Right forelimb (tissue), 1 donor: ENCODE measurements around the gene CEBPB.

Experiments used
- DNase-seq: peaks from one replicate; pipeline ENCODE4 v3.0.0-alpha.2; 2018

Gene CEBPB

GRCh38 chr20:50214226-50215024 lies 23.8 kb downstream of the CEBPB start:
- no peak for DNase-seq

GRCh38 chr20:50215101-50215690 lies 24.6 kb downstream of the CEBPB start:
- no peak for DNase-seq

DNA sequence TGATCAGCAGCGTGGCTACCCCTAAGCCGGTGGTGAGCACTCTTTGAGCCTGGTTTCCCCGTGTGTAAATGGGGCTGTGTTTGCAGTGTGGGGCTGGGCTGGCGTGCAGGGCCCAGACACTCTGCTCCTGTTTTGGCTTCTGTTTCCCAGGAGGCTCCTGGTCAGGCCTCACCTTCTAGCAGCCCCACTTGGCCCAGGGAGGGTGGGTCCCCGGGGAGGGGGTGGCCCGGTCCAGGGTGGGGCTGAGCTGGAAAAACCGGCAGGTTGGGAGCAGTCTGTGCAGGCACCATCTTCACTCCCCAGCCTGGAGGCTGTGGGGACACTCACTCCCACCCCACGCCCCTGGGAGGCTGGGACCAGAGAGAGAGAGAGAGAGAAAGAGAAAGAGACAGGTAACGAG lies 25.3 kb downstream of the CEBPB start:
- no peak for DNase-seq

DNA sequence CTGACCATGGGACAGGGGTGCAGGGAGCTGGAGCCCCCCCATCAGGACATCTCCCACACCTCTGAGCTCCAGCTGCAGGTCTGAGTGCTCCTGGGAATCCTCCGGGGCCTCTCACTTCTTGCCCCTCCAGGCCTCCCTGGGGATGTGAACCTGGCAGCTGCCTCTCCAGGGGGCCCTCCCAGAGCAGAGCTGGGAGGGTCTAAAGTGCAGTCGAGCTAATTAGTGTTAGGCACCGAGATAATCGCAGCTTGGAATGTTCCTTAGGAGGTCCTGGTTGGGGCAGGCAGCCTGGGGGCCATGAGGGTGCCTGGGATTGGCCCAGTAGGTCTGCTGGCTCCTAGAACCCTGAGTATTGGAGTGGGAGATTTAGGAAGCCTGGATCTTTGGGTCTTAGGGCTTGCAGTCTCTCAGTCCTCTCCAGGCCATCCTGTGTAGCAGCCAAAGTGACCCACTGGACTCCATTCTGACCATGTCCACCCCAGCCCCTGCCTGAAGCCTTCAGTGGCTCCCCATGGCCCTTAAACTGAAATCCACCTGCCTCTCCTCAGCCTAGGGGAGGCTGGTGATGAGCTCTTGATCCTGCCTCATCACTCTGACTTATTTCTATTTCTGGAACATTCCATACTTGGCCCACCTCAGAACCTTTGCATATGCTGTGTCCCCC lies 26.0 kb downstream of the CEBPB start:
- no peak for DNase-seq

- no peak for DNase-seq
Observed at GRCh38 chr20:50217207-50217949, 26.7 kb downstream of the CEBPB start.

GRCh38 chr20:50218987-50219435 lies 28.4 kb downstream of the CEBPB start:
- no peak for DNase-seq

GRCh38 chr20:50219600-50219999 lies 29.0 kb downstream of the CEBPB start:
- DNase-seq, result no peak

DNA sequence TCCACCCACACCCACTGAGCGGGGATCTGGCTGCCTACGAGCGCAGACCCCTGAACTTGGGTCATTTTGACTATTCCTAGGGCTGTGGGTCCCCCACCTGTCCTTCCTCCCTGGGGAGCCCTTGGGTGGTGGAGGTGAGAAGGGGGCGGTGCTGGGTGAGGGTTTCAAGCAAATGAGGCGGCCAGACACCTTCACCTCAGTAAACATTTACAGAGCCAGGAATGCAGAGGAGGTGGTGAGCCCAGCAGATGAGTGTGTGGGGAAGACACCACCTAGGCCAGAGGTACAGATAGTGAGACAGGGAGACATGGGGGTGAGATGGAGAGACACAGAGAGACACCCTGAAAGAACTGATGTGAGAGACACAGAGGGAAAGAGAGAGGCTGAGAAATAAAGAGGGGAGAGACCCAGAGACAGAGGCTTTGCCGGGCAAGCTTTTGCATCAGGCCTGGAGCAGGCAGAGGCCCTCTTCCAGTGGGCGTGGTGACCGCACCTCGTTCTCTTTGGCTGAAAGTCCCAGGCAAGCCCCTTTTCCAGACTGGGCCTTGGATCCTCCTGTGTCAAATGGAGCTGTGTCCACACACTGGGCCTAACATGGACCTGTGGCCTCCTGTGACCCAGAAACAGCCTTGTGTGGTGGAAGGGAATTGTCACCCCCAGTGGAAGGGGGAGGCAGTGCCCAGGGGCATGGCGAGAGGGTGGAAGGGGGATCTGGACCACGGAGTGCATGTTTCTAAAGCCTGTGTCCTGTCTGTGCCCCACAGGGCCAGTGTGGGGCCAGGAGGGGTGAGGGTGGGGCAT lies 29.7 kb downstream of the CEBPB start:
- DNase-seq, result no peak

GRCh38 chr20:50220894-50221365 lies 30.3 kb downstream of the CEBPB start:
- no peak for DNase-seq

DNA sequence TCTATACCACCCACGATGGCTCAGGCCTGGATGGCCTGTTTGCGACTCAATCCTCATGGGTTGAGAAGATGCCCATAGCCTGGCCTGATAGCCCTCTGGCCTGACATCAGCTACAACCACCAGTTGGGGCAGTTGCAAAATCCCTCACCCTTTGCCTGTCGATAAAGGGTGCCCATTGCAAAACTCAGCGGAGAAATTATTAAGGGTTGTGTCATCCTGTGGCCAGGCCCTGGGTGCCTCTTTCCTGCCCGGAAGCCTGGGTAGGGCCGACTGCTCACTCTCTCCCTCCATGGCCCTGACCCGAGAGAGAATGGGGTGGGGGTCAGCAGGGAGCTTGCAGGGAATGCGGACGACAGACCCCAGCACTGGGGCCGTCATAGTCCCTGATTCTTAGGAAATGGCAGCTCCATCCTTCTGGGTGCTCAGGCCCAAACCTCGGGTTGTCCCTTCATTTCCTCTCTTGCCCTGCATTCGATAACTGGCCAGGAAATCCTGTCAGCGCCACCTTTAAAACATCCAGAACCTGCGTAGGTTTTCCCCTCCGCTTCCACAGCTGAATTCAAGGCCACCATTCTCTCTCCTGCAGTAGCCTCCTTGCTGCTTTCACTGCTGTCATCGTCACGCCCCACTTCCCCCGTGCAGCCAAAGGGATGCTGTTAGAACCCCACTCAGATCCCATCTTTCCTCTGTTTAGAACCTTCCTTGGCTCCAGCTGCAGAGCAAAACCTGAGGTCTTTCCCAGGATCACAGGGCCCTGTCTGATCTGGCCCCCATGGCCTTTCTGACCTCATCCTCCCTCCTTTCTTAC lies 31.1 kb downstream of the CEBPB start:
- DNase-seq, result no peak

DNA sequence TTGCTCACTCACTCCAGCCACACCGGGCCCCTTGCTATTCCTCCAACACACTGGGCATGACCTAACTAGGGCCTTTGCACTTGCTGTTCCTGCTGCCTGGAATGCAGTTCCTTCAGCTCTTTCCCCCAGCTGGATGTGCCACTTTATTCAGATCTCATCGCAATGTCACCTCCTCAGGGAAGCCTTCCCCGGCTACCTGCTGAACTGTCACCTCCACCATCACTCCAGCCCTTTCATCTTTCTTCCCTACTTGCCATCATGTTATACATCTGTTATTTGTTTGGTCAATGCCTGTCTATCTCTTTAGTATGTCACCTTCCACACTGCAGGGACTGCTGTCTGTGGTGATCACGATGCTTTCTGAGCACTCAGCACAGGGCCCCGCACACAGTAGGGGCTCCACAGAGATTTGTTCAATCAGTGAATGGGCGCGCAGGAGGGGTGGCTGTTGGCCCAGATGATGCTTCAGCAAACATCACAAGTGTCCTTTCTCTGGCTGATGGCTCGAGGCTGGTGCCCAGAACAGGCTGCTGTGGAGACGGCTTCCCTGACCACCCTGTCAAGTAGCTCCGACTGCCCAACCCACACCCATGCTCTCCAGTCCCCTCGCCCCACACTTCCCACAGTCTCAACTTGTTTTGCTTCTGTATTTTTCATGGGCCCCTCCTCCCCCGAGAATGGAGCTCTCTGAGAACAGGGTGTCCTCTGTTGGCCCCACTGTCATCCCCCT lies 31.8 kb downstream of the CEBPB start:
- no peak for DNase-seq

GRCh38 chr20:50223039-50224005 lies 32.7 kb downstream of the CEBPB start:
- no peak for DNase-seq

DNA sequence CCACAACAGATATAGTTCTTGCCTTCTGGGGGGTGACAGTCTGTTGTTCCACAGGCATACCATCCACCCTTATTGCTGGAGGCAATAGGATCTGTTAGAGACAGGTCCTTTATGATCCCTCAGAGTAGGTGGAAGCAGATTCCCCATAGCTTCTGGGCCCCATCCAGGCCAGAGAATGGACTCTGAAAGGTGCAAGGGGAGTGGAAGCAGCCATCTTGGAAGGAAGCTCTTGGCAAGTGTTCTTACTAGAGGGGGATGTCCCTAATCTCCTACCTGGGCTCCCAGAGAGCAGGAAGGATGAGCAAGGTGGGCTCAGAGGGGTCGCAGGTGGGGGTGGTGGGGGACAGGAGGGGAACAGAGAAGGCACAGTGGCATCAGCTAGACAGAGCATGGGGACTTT lies 33.4 kb downstream of the CEBPB start:
- DNase-seq, result no peak

- DNase-seq, result no peak
Observed at GRCh38 chr20:50224531-50225255, 34.1 kb downstream of the CEBPB start.

GRCh38 chr20:50226093-50226974 lies 35.7 kb downstream of the CEBPB start:
- no peak for DNase-seq

- no peak for DNase-seq
Observed at GRCh38 chr20:50227506-50227905, 36.9 kb downstream of the CEBPB start.

GRCh38 chr20:50229156-50229607 lies 38.6 kb downstream of the CEBPB start:
- DNase-seq, result no peak

GRCh38 chr20:50230184-50230583 lies 39.6 kb downstream of the CEBPB start:
- no peak for DNase-seq
